ENCODE measurements around the gene ASMTL.
"Not testable (repeated sequence)": the region's sequence is repeated elsewhere in the genome, so short reads cannot be mapped to it uniquely, and the experiment has no call there.

ASMTL gene

DNA sequence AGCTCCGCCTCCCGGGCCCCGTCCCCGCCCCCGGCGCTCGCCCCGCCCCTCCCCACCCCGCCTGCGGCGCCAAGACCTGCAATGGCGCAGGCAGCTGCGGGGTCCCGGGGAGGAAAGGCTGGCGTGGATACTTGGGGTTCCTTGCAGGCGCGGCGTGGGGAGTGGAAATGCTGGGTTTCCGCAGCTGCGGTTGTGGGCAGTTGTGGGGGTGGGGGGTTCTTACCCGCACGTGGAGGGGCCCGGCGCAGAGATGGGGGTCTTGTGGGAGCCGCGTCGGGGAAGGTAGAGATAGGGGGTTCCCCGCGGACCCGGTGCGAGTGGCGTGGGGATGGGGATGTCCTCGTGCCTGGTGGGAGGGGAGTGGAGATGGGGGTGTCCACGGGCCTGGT is 680 bp upstream of the ASMTL start:
- DNase-seq = no peak

- no peak for DNase-seq
Observed at GRCh38 chrX:1451661-1452515, 821 bp downstream of the ASMTL start.

DNA sequence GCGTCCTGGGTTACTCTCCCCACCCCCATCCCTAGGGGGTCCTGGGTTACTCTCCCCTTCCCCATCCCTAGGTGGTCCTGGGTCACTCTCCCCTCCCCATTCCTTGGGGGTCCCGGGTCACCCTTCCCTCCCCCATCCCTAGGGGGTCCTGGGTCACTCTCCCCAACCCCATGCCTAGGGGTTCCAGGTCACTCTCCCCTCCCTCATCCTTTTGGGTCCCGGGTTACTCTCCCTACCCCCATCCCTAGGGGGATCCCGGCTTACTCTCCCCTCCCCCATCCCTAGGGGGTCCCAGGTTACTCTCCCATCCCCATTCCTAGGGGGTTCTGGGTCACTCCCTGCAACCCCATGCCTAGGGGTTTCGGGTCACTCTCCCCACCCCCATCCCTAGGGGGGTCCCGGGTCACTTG is 1.5 kb downstream of the ASMTL start:
- DNase-seq = no peak

GRCh38 chrX:1450361-1451161 is 2.1 kb downstream of the ASMTL start:
- no peak for DNase-seq

DNA sequence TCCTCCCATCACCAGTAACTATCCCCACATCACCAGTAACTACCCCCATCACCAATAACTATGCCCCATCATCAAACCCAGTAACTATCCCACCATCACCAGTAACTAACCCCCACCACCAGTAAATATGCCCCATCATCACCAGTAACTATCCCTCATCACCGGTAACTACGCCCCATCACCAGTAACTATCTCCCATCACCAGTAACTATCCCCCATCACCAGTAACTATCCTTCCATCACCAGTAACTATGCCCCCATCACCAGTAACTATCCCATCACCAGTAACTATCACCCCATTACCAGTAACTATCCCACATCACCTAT is 2.9 kb downstream of the ASMTL start:
- no peak for DNase-seq

DNA sequence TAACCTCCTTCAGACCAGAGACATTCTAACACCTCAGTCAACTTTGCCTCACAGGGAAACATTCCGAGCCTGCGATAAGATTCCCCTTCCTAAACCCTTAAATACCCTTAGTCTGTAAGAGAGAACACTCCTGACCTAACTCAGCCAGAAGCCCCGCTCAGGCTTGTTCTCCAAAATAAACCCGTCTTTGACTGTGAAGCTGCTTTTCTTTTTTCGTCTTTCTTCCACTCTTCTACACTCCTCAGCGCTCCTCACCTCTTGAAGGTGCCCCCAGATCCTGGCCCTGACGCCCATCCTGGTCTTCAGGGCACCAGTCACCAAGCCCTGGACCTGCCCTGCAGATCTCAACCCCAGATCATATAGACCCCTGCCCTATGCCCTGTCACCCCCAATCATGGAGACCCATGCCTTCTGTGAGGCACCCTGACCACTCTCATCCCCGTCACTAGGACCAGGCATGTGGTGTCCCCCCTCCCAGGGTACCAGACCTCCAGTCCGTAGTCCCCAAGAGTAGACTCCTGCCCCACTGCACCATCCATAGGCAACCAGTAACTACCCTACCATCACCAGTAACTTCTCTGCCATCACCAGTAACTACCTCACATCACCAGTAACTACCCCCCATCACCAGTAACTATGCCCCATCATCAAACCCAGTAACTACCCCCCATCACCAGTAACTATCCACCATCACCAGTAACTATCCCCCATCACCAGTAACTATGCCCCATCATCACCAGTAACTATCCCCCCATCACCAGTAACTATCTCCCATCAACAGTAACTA is 3.5 kb downstream of the ASMTL start:
- DNase-seq = no peak

GRCh38 chrX:1448573-1449001 is 4.1 kb downstream of the ASMTL start:
- DNase-seq = not testable (repeated sequence)

DNA sequence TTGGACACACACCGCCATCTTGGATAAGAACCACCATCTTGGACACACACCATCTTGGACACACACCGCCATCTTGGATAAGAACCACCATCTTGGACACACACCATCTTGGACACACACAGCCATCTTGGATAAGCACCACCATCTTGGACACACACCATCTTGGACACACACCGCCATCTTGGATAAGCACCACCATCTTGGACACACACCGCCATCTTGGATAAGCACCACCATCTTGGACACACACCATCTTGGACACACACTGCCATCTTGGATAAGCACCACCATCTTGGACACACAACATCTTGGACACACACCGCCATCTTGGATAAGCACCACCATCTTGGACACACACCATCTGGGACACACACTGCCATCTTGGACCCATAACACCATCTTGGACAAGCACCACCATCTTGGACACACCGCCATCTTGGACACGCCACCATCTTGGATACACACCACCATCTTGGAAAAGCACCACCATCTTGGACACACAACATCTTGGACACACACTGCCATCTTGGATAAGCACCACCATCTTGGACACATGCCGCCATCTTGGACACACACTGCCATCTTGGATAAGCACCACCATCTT is 4.6 kb downstream of the ASMTL start:
- not testable (repeated sequence) for DNase-seq

DNA sequence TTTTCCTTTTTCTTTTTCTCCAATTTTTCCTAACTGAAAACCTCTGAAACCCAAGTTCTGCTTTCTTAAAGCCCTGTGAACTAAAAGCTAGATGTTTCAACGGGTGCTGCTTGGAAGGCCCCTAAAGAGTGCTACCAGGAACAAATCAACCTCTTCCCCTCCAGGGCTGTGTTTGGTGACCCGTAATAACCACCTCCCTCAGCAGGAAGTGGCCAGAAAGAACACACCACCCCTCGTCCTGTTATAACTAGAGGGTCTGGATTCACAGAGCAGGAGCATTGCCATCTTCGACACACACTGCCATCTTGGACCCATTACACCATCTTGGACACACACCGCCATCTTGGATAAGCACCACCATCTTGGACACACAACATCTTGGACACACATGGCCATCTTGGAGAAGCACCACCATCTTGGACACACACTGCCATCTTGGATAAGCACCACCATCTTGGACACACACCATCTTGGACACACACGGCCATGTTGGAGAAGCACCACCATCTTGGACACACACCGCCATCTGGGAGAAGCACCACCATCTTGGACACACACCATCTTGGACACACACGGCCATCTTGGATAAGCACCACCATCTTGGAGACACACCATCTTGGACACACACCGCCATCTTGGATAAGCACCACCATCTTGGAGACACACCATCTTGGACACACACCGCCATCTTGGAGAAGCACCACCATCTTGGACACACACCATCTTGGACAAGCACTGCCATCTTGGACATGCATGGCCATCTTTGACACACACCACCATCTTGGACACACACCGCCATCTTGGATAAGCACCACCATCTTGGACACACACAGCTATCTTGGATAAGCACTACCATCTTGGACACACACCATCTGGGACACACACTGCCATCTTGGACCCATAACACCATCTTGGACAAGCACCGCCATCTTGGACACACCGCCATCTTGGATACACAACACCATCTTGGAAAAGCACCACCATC is 5.4 kb downstream of the ASMTL start:
- DNase-seq = not testable (repeated sequence)

- DNase-seq = no peak
Observed at GRCh38 chrX:1444561-1445500, 7.9 kb downstream of the ASMTL start.

- no peak for DNase-seq
Observed at GRCh38 chrX:1443496-1444075, 9.1 kb downstream of the ASMTL start.

- no peak for DNase-seq
Observed at GRCh38 chrX:1442724-1443367, 9.9 kb downstream of the ASMTL start.

DNA sequence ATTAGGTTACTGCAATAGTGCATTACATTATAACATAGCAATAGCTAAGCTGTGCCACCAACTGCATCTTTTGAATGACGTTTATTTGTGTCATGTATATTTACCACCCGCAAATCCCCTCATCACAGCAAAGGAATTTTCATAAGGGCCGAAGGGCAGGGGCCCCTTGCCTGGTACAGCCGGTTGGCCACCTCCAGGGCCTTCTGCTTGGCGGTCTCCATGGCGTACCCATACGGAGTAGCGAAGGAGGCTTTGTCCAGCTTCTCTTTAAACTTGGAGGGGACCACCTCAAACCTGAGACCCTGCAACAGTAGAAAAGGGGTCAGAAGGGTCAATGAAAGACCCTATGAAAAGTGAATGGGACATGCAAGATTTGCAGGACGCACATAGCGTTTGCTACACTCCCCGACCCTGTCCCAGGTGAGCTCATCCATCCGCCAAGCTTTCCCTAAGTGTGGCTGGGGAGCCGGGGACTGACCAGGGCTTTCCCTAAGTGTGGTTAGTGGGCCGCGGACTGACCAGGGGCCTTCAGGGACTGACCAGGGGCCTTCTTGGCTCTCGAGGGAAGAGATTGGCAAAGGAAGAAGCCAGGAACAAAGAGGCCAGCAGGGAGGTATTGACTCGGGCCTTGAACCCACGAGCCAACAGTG is 10.6 kb downstream of the ASMTL start:
- no peak for DNase-seq

DNA sequence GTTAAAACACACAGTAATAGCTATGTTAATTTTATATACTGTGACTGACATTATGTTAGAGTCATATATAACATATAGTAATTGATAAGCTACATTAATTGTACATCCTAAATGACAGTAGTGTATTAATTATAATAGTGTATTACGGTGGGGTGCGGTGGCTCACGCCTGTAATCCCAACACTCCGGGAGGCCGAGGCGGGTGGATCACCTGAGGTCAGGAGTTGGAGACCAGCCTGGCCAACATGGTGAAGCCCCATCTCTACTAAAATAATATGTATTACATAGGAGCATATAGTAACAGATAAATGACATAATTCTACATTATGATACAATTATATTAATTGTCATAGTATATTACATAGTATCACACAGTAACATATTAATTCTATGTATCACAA is 12.2 kb downstream of the ASMTL start:
- no peak for DNase-seq

GRCh38 chrX:1435241-1435895 is 17.3 kb downstream of the ASMTL start:
- no peak for DNase-seq

DNA sequence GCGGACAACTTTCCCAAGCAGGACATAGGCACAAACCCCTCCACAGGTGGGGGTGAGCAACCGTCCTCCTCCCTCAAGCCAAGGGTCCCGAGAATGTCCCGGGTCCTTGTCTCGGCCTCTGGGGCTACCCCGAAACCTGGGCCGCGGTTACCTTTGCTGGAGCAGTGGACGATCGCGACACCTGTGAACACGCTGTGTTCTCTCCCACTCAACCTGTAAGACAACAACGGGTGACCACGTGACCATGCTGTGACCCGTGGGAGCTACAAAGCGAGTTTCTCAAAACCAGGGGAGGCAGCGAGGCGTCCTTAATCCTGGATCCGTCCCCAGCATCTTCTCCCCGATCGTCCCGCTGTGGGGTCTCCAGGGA is 17.9 kb downstream of the ASMTL start:
- no peak for DNase-seq

DNA sequence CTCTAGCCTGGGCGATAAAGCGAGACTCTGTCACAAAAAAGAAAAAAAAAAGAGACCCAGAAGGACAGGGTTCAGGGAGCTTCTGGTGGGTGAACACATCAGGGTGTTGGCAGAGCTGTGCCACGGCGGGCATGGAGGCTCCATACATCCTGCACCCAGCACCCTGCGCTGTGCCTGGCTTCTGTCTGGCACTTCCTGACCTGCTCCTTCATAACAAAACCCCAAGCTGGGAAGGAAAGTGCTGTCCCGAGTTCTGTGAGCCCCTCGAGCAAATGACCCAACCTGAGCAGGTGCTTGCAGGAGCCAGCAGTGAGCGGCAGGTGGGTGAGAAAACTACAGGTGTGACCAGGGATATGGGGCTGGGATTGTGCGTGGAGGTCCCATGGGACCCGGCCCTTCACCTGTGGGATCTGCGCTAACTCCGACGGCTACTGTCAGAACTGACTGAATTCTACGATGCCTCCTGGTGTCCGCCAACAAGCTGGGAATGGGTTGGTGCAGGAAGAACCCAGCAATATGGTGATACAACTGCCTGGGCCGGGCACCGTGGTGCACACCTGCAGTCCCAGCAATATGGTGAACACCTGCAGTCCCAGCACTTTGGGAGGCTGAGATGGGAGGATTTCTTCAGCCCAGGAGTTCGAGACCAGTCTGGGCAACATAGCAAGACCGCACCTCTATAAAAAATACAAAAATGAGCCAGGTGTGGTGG is 18.9 kb downstream of the ASMTL start:
- DNase-seq = no peak

DNA sequence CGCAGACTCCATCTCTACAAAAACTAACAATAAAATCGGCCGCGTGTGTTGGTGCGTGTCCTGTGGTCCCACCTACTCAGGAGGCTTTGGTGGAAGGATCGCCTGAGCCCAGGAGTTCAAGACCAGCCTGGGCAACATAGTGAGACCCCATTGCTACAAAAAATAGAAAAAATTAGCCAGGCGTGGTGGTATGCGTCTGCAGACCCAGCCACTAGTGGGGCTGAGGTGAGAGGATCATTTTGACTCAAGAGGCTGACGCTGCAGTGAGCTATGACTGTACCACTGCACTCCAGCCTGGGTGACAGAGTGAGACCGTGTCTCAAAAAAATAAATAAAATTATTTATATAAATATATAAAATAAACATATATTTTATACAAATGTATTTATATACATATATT is 22.3 kb downstream of the ASMTL start:
- DNase-seq = no peak
